Calu3 (cell line): ENCODE data around the gene CTXN1. TPM values are rescaled to one million over a fixed set of nuclear protein-coding genes. Genes with fewer than 3 reads are reported as not detected.

Source experiments
- BruUV-seq: library from RNA; stranded (reverse); fragments of 400-500 nt; replicated peaks from 2 replicates; lab custom pipeline; 2021; lab: Mats Ljungman, UMichigan
- CTCF ChIA-PET: fragments of 300-600 bp; sonication (Branson Sonifier 250); formaldehyde crosslinking; loops from one replicate; lab custom pipeline; 2022; ENCODE audit warnings: antibody characterized with exemption; lab: Charles Lee
- DNase-seq: peaks from one replicate; pipeline ENCODE4 v3.0.0; 2022
- H3K27ac Mint-ChIP-seq: one replicate; pipeline ENCODE4 v1.8.0; 2022; ENCODE audit warnings: mixed read lengths; ENCODE audit not compliant: unreplicated experiment
- H3K27me3 Mint-ChIP-seq: one replicate; pipeline ENCODE4 v1.8.0; 2022; ENCODE audit warnings: mixed read lengths; ENCODE audit not compliant: unreplicated experiment
- H3K36me3 Mint-ChIP-seq: one replicate; pipeline ENCODE4 v1.8.0; 2022; ENCODE audit warnings: mild to moderate bottlenecking, moderate library complexity, mixed read lengths; ENCODE audit not compliant: insufficient read depth, unreplicated experiment
- H3K4me1 Mint-ChIP-seq: one replicate; pipeline ENCODE4 v1.8.0; 2022; ENCODE audit warnings: mild to moderate bottlenecking, low read depth, mixed read lengths; ENCODE audit not compliant: unreplicated experiment
- H3K4me3 Mint-ChIP-seq: one replicate; pipeline ENCODE4 v1.8.0; 2022; ENCODE audit warnings: mild to moderate bottlenecking, low read depth, moderate library complexity, mixed read lengths; ENCODE audit not compliant: unreplicated experiment
- H3K9me3 Mint-ChIP-seq: one replicate; pipeline ENCODE4 v1.8.0; 2022; ENCODE audit warnings: low read depth, mixed read lengths; ENCODE audit not compliant: unreplicated experiment
- CTCF ChIP-seq: fragments of 200-600 bp; IDR thresholded peaks from one replicate; pipeline ENCODE4 v1.8.0; 2022; ENCODE audit warnings: antibody characterized with exemption; ENCODE audit not compliant: unreplicated experiment
- intact Hi-C: fragments of 100-400 bp; cut with micrococcal nuclease; formaldehyde crosslinking; loops from one replicate; pipeline ENCODE4 v1.10.0; 2022; ENCODE audit not compliant: unreplicated experiment
- total RNA-seq: library from RNA; stranded (reverse); gene quantifications from 2 replicates; pipeline ENCODE4 v1.2.3, GENCODE V29; 2022

CTXN1 gene
- total RNA-seq, 1 experiment from 2014 or later: 12.2 TPM

GRCh38 chr19:7887408-7888144, 38.4 kb downstream of the CTXN1 start:
- no peaks in the 10 kb centered on the region for H3K9me3 Mint-ChIP-seq
- TF ChIP-seq CTCF: no peak
- H3K4me3 Mint-ChIP-seq: no peak overlapping the region
- no peaks in the 10 kb centered on the region for H3K27me3 Mint-ChIP-seq
- DNase-seq: no peak
- intact Hi-C loops: no loop called here
- H3K27ac Mint-ChIP-seq: no peak overlapping the region
- BruUV-seq: no TSS peak
- no peaks in the 10 kb centered on the region for H3K4me1 Mint-ChIP-seq
- no peaks in the 10 kb centered on the region for H3K36me3 Mint-ChIP-seq
- CTCF ChIA-PET: interaction anchor here (0.6 kb wide), 1 partner anchor 14 kb away, joined by 4 read pairs; no protein-coding TSS in a partner anchor

- CTCF ChIA-PET: no interaction called here
- no peaks in the 10 kb centered on the region for H3K4me1 Mint-ChIP-seq
- DNase-seq: no peak
- no peaks in the 10 kb centered on the region for H3K9me3 Mint-ChIP-seq
- TF ChIP-seq CTCF: no peak
- no peak overlapping the region for H3K4me3 Mint-ChIP-seq
- no TSS peak for BruUV-seq
- no peak overlapping the region for H3K27ac Mint-ChIP-seq
- no peaks in the 10 kb centered on the region for H3K36me3 Mint-ChIP-seq
- no peaks in the 10 kb centered on the region for H3K27me3 Mint-ChIP-seq
- intact Hi-C loops: no loop called here
Measured at GRCh38 chr19:7885818-7886217, 40.1 kb downstream of the CTXN1 start.

- CTCF ChIA-PET: interaction anchor here (0.6 kb wide), 1 partner anchor 320 kb away, joined by 3 read pairs; no protein-coding TSS in a partner anchor
- H3K4me3 Mint-ChIP-seq: no peak overlapping the region
- no peaks in the 10 kb centered on the region for H3K4me1 Mint-ChIP-seq
- intact Hi-C loops: no loop called here
- H3K36me3 Mint-ChIP-seq: no peaks in the 10 kb centered on the region
- H3K27ac Mint-ChIP-seq: no peak overlapping the region
- no peak for DNase-seq
- BruUV-seq: no TSS peak
- no peaks in the 10 kb centered on the region for H3K27me3 Mint-ChIP-seq
- TF ChIP-seq CTCF: no peak
- H3K9me3 Mint-ChIP-seq: no peaks in the 10 kb centered on the region
Measured at GRCh38 chr19:7883796-7884570, 42.0 kb downstream of the CTXN1 start.

GRCh38 chr19:7883105-7883504, 42.8 kb downstream of the CTXN1 start:
- Mint-ChIP-seq H3K27me3 (no peaks in the 10 kb centered on the region), H3K4me1 (no peaks in the 10 kb centered on the region), H3K36me3 (no peaks in the 10 kb centered on the region), H3K4me3 (no peak overlapping the region), H3K9me3 (no peaks in the 10 kb centered on the region), H3K27ac (no peak overlapping the region)
- intact Hi-C loops: no loop called here
- DNase-seq: no peak
- CTCF ChIA-PET: interaction anchor here (0.6 to 0.7 kb wide), 2 partner anchors 30 to 319 kb away, joined by 3 to 6 read pairs; no protein-coding TSS in a partner anchor
- no peak for TF ChIP-seq CTCF
- BruUV-seq: no TSS peak
